Kidney glomerular epithelial cell (primary cell): ENCODE measurements around the gene RPTOR.

Experiments
- DNase-seq: peaks from one replicate; lab custom pipeline; 2025; lab: John Stamatoyannopoulos, UW

Gene RPTOR

DNA sequence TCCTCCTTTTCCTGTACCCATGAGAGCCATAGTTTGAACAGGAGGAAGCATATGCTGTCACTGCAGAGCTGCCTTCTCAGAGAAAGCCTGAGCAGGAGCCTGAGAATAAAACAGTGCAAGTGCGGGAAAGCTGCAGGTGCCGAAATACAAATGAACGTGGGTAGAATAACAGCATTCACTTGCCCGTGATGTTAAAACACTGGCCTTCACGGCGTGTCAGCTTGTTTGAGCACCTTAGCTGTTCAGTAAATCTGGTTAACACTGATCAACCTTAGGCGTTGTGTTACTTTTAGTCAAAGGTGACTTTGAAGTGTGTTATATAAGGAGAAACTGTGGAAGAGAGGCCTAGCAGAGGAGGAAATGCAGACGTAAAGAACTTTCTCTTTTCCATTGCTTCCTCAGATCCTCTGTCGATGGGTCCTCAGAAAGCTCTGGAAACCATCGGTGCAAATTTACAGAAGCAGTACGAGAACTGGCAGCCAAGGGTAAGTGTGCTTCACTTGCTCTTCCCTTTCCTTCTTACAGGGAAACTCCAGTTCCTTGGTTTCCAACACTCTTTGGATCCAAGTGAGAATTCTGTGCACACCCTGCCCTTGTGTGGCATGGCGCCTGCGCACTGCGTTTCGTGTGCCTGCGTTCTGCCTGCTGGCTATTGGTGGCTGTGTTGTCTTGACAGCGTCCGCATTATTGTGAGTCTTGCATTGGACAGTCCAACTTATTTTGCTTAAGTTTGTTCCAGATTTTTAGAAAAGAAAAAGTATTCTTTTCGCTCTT lies 98.9 kb downstream of the RPTOR start:
- no peak for DNase-seq

- DNase-seq: no peak
Measured at GRCh38 chr17:80644536-80644935, 99.9 kb downstream of the RPTOR start.

- no peak for DNase-seq
Measured at GRCh38 chr17:80645706-80646325, 101.2 kb downstream of the RPTOR start.

DNA sequence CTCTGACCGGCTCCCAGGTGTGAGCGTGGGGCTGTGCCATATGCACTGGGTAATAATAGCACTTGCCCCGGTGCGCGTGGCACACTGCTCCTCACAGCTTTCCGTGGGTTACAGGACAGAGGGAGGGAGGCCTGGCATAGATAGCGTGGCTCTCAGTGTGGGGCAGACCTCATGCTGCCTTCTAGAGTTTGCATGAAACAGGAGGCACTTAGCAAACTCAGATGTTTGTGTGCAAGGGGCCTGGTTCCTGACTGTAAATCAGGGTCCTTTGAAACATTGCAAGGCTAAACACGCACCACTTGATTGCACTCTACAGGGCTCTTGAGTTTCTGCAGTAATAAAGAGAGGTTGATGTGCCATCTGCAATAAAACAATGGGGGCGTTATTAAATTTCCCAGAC lies 101.7 kb downstream of the RPTOR start:
- DNase-seq: no peak

GRCh38 chr17:80647746-80648145 lies 103.1 kb downstream of the RPTOR start:
- DNase-seq: peak; percentile 90

- no peak for DNase-seq
Measured at GRCh38 chr17:80649200-80649644, 104.6 kb downstream of the RPTOR start.

GRCh38 chr17:80649672-80650330 lies 105.2 kb downstream of the RPTOR start:
- no peak for DNase-seq

DNA sequence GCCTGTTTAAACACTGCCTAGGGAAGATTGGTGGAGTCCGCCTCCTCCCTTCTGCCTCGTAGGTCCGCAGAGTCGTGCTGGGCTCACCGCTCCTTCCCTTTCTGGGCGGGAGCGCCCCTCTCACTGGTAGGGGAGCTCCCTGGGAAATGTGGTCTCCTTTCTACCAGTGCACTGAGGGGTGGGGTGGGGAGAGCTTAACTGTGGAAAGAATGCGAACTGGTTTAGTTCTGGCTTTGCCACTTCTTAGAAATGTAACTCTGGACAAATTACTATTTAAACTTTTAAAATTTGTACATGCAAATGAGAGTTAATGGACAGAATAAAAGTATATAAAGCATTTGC lies 105.7 kb downstream of the RPTOR start:
- no peak for DNase-seq

- no peak for DNase-seq
Measured at GRCh38 chr17:80650751-80651518, 106.3 kb downstream of the RPTOR start.

- DNase-seq: no peak
Measured at GRCh38 chr17:80652756-80653330, 108.2 kb downstream of the RPTOR start.

DNA sequence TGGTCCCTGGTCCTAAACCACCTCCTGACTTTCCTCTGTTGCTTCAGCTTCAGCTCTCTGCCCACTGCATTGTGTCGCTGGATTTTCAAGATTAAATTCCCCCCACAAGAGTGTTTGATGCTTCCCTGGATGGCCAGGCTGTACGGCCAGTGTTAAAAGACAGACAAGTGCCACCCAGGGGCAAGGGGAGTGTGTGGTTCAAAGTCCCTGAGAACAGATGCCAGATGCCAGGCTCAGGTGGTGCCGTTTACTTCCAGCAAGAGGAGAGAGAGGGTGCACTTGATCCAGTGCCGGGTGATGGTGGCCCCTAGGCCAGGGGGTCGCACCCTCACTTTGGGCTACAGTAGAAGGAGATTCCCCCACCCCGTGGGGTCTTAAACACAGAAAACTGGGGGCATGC lies 109.2 kb downstream of the RPTOR start:
- no peak for DNase-seq

GRCh38 chr17:80655608-80656007 lies 111.0 kb downstream of the RPTOR start:
- DNase-seq: no peak

- DNase-seq: no peak
Measured at GRCh38 chr17:80656590-80656989, 112.0 kb downstream of the RPTOR start.

- no peak for DNase-seq
Measured at GRCh38 chr17:80657561-80657960, 112.9 kb downstream of the RPTOR start.

DNA sequence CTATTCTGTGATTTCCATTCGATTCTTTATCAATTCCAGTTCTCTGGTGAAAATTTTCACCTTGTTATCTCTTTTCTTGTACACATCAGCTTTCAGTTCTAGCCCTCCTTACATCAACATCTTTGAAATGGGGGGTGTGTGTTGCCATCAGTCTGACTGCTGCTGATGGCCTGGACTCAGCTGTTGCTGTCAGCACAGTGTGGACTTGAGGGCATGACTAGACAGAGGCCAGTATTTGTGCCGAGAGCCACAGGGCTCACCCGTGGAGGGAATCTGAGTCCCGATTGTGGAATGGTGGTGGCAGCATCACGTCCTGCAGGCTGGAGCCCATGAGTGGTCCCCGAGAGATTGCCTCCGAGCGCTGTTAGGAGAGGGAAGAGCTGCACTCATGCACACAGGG lies 114.2 kb downstream of the RPTOR start:
- no peak for DNase-seq

DNA sequence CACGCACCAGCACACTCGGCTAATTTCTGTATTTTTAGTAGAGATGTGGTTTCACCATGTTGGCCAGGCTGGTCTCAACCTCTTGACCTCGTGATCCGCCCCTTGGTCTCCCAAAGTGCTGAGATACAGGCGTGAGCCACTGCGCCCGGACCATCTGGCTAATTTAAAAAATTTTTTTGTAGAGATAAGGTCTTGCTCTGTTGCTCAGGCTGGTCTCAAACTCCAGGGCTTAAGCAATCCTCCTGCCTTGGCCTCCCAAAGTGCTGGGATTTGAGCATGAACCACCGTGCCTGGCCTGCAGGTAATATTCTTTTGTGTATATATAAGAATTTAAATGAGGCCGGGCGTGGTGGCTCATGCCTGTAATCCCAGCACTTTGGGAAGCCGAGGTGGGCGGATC lies 115.0 kb downstream of the RPTOR start:
- DNase-seq: no peak

GRCh38 chr17:80660527-80661198 lies 116.0 kb downstream of the RPTOR start:
- no peak for DNase-seq

DNA sequence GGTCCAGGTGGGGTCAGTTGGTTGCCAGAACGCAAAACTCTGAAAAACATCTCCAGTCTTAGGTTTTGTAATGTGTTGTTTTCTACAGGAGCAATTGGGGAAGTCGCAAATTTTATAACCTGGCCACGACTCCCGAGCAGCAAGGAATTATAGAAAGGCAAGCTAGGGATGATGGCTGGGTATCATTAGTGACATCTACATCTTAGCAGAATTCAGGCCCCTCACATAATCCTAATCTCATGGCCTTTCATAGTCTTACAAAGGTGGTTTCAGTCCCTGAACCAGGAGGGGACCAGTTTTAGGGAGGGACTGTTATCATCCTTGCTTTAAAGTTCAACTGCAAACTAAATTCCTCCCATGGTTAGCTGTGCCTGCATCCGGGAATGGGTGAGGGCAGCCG lies 117.9 kb downstream of the RPTOR start:
- DNase-seq: no peak

DNA sequence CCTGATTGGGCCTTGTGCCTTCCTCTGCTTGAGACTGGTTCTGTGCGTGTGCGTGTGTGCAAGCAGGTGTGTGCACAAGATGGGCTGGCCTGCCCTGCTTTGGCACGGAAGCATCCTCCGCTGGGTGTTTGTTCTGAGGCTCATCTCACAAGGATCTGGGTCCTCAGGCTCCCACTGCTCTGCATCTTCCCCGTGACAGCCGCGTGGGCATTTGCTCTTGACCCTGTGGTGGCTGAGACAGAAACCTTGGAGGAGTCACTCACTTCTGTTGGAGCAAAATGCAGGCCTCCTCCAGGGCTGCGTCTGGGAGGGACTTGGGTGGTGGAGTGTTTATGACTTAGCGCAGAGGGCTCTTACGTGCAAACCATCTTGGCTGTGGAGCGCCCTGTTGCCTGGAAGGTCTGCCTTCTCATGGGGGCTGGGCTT lies 119.2 kb downstream of the RPTOR start:
- DNase-seq: no peak

GRCh38 chr17:80664217-80664790 lies 119.7 kb downstream of the RPTOR start:
- DNase-seq: no peak

- DNase-seq: no peak
Measured at GRCh38 chr17:80665792-80666191, 121.2 kb downstream of the RPTOR start.
